Gastroesophageal sphincter (tissue), 4 donors: ENCODE measurements around the gene SLC23A2. TPM values are rescaled to one million over a fixed set of nuclear protein-coding genes. Genes with fewer than 3 reads are reported as not detected.

Experiments
- ATAC-seq: fragments of 150-250 bp; one replicate; pipeline ENCODE4 v1.9.1; 2016; ENCODE audit warnings: mild to moderate bottlenecking, moderate library complexity
- H3K27ac ChIP-seq, 4 donors: fragments of 200-600 bp; sonication (generic) in 3 of 4; 1 replicate in 3 of 4; 2 replicates in 1 of 4; pipeline ENCODE4 v1.5.1; 2016 to 2019
- H3K27me3 ChIP-seq: fragments of 200-600 bp; sonication (generic); one replicate; pipeline ENCODE4 v1.5.1; 2019
- H3K36me3 ChIP-seq, 2 donors: fragments of 200-600 bp; sonication (generic); one replicate each; pipeline ENCODE4 v1.5.1; 2019; ENCODE audit warnings: control low read depth in 1 of 2
- H3K4me1 ChIP-seq, 3 donors: fragments of 200-600 bp; sonication (generic); 1 replicate in 2 of 3; 2 replicates in 1 of 3; pipeline ENCODE4 v1.5.1; 2016 to 2019; ENCODE audit warnings: control low read depth in 2 of 3
- H3K4me3 ChIP-seq, 2 donors: fragments of 200-600 bp; sonication (generic); one replicate each; pipeline ENCODE4 v1.5.1; 2019; ENCODE audit warnings: mild to moderate bottlenecking in 1 of 2, moderate library complexity in 1 of 2
- H3K9me3 ChIP-seq, 3 donors: fragments of 200-600 bp; sonication (generic); one replicate each; pipeline ENCODE4 v1.5.1; 2017 to 2019; ENCODE audit warnings: control low read depth in 2 of 3
- EP300 ChIP-seq: sonication (generic); formaldehyde crosslinking; IDR thresholded peaks from one replicate; pipeline ENCODE4 v1.6.1; 2017; ENCODE audit warnings: antibody characterized with exemption, mild to moderate bottlenecking
- POLR2A ChIP-seq, 2 donors: fragments of 450-650 bp; IDR thresholded peaks; one replicate each; pipeline ENCODE4 v1.6.1; 2017; ENCODE audit warnings: antibody characterized with exemption in 2 of 2, mild to moderate bottlenecking in 2 of 2, moderate library complexity in 1 of 2
- POLR2AphosphoS5 ChIP-seq: sonication (generic); formaldehyde crosslinking; IDR thresholded peaks from one replicate; pipeline ENCODE4 v1.6.1; 2017; ENCODE audit warnings: antibody characterized with exemption
- WGBS, 2 donors: methylation state at CpG; one replicate each; pipeline ENCODE4 v1.1.5; 2018; ENCODE audit warnings: low coverage in 1 of 2; 5-methylcytosine and 5-hydroxymethylcytosine counted together
- total RNA-seq, 4 donors: library from RNA; depleted of rRNA; stranded (reverse); fragments of >200 nt; gene quantifications; one replicate each; pipeline ENCODE4 v1.1.0, GENCODE V29; 2016
- TF ChIP-seq, protein P1 (sequence below), 4 experiments: fragments of 200-600 bp in 2 of 4; fragments of 450-650 bp in 2 of 4; sonication (generic) in 1 of 4; IDR thresholded peaks; one replicate each; pipeline ENCODE4 v1.5.1; 2017 to 2019; ENCODE audit warnings: antibody characterized with exemption in 4 of 4, mild to moderate bottlenecking in 2 of 4, moderate library complexity in 2 of 4

The SLC23A2 gene
- total RNA-seq, 4 donors from 2014 or later: 11.5 to 19.1 (median 15.1) TPM

DNA sequence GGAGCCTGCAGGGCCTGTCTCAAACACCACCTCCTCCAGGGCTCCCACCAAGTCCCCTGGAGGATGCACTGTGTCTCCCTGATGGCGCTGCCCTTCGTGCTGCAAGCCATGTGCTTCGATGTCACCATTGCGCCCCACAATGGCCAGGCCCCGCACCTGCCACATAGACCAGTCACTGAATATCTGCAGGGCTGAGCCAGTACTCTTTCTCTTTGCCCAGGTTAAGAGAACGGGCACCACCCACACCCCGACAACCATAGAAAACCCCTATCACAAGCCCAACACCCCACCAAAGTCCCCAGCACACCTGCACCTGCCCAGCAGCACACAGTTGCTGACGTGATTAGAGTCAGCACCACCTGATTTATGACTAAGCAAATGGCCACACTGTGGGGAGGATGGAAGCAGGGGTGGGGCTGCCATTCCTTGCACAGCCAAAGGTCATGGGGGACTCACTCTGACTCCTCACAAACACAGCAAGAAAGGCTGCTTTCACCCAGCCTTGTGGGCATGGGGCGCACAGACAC, 104.3 kb downstream of the SLC23A2 start:
- WGBS, 2 donors: no CpG with 5 or more reads among the region's 9 CpGs
- no peak for ATAC-seq

DNA sequence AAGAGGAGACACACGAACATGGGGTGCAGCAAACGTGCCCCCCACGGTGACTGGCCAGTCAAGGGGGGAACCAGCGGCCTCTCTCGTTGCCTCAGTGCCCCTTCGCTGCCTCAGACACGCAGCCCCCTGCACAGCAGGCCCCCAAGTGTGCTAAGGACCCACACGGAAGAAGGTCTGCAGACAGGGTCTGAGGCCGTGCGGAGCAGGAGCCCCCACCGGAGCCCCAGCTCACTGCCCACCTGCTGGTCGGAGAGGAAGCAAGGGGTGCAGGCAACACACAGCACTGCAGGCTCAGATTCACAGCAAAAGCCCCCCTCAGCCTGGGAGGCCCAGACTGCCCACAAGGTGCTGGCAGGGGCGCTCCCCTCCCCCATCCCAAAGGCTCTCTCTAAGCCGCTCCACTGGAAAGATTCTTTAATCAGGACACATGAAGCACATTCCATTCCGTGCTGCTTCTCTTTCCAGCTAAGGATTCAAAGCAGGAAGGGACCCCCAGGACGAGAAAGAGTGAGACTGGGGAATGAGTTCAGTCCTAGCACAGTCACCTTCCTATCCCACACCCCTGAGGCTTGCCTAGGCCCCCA, 105.1 kb downstream of the SLC23A2 start:
- peaks cover 0 to 17% (median 11%) of the 10 kb centered on the region in 3 donors for H3K4me1 ChIP-seq
- H3K36me3 ChIP-seq: peaks cover 0 to 40% of the 10 kb centered on the region in 2 donors
- no peak for ATAC-seq
- H3K9me3 ChIP-seq: no peaks in the 10 kb centered on the region
- 71 to 88% methylated on average over 3 of the region's 16 CpGs for WGBS, 2 donors
- TF ChIP-seq EP300: no peak
- H3K27me3 ChIP-seq: no peaks in the 10 kb centered on the region
- H3K4me3 ChIP-seq: no peak overlapping the region
- no peak overlapping the region for H3K27ac ChIP-seq

More for the DNA sequence above, 104.3 kb downstream of the SLC23A2 start:
- TF ChIP-seq EP300 (no peak), POLR2A (IDR thresholded peaks at IDR 0.05) (no peak)
- TF ChIP-seq, protein P1, sequence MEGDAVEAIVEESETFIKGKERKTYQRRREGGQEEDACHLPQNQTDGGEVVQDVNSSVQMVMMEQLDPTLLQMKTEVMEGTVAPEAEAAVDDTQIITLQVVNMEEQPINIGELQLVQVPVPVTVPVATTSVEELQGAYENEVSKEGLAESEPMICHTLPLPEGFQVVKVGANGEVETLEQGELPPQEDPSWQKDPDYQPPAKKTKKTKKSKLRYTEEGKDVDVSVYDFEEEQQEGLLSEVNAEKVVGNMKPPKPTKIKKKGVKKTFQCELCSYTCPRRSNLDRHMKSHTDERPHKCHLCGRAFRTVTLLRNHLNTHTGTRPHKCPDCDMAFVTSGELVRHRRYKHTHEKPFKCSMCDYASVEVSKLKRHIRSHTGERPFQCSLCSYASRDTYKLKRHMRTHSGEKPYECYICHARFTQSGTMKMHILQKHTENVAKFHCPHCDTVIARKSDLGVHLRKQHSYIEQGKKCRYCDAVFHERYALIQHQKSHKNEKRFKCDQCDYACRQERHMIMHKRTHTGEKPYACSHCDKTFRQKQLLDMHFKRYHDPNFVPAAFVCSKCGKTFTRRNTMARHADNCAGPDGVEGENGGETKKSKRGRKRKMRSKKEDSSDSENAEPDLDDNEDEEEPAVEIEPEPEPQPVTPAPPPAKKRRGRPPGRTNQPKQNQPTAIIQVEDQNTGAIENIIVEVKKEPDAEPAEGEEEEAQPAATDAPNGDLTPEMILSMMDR (IDR thresholded peaks at IDR 0.05): no peak
- Histone ChIP-seq H3K4me1 (peaks cover 0 to 17% (median 11%) of the 10 kb centered on the region in 3 donors), H3K9me3 (no peaks in the 10 kb centered on the region), H3K36me3 (peaks cover 0 to 48% of the 10 kb centered on the region in 2 donors), H3K4me3 (no peak overlapping the region), H3K27ac (no peak overlapping the region), H3K27me3 (no peaks in the 10 kb centered on the region)

DNA sequence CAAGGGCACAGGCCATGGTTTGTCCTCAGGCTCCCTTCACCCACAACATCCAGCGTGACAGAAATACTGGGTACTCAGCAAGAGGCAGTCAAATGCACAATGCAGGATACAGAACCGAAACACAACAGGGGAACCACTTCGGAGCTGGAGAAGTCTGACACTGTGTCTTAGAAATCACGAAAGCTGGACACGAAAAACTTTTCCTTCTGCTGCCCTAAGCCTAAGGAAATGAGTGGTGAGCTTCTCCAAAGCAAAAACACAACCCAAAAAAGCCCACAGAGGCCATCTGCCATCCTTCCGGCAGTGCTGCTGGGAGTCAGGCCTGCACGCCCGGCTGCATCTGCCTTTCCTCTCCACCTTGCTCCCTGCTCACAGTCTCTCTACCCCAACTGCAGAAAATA, 106.3 kb downstream of the SLC23A2 start:
- ATAC-seq: no peak
- TF ChIP-seq POLR2A (IDR thresholded peaks at IDR 0.05): no peak
- TF ChIP-seq EP300: no peak
- no peak for TF ChIP-seq POLR2AphosphoS5
- TF ChIP-seq, protein P1 (IDR thresholded peaks at IDR 0.05): no peak
- WGBS, 2 donors: 75 to 86% methylated on average over 2 to 6 of the region's 8 CpGs
- Histone ChIP-seq H3K27ac (no peak overlapping the region), H3K27me3 (no peaks in the 10 kb centered on the region), H3K36me3 (peaks cover 0 to 42% of the 10 kb centered on the region in 2 donors), H3K4me1 (peaks cover 0 to 17% (median 11%) of the 10 kb centered on the region in 3 donors), H3K4me3 (no peak overlapping the region), H3K9me3 (no peaks in the 10 kb centered on the region)

DNA sequence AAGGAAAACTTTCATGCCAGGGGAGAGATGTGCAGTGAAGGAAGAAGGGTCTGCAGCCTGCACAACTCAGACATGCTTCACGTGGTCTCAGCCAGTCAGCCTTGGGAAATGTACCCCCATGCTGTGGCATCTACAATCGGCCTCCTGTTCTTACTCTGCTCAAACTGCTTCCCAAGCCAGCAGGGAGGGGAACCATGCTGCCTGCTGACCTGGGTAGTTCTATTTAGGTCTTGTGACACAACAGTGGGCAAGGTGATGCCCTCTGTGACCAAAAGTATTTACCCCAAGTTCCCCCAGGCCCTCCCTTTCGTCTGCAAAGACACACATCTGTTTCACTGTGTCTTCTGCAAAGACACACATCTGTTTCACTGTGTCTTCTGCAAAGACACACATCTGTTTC, 106.9 kb downstream of the SLC23A2 start:
- no peak for ATAC-seq

DNA sequence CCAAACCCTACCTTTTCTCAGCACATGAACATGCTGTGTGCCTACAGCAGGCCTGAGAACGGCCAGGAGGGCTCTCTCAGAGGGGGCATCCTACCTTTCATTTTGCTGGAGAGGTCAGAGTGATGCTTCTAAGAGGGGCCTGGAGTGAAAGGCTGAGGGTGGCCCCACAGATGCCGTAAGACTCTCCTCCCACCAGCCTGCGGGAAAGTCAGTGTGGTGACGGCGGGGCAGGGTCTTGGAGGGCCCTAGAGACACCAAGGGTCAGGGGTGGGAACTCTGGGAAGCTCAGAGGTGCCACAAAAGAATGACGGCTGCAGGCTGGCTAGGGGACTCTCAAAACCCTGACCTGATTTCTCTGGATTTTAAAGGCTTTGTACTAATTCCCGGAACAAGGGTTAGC, 107.6 kb downstream of the SLC23A2 start:
- ATAC-seq: no peak

More for the DNA sequence above, 106.9 kb downstream of the SLC23A2 start:
- 86 to 100% methylated on average over 1 of the region's 3 CpGs for WGBS, 2 donors
- TF ChIP-seq, protein P1 (IDR thresholded peaks at IDR 0.05): no peak
- TF ChIP-seq POLR2A (IDR thresholded peaks at IDR 0.05) (no peak), EP300 (no peak), POLR2AphosphoS5 (no peak)
- Histone ChIP-seq H3K36me3 (peaks cover 0 to 42% of the 10 kb centered on the region in 2 donors), H3K27ac (no peak overlapping the region), H3K27me3 (no peaks in the 10 kb centered on the region), H3K4me3 (no peak overlapping the region), H3K4me1 (peaks cover 0 to 17% (median 11%) of the 10 kb centered on the region in 3 donors), H3K9me3 (no peaks in the 10 kb centered on the region)

More for the DNA sequence above, 107.6 kb downstream of the SLC23A2 start:
- no peak overlapping the region for H3K4me3 ChIP-seq
- H3K27ac ChIP-seq: no peak overlapping the region
- H3K36me3 ChIP-seq: peaks cover 0 to 42% of the 10 kb centered on the region in 2 donors
- 89% methylated on average over 3 of the region's 7 CpGs; no CpG with 5 or more reads in 1 of the 2 donors for WGBS, 2 donors
- H3K4me1 ChIP-seq: peaks cover 0 to 11% (median 7%) of the 10 kb centered on the region in 3 donors
- no peaks in the 10 kb centered on the region for H3K9me3 ChIP-seq
- no peaks in the 10 kb centered on the region for H3K27me3 ChIP-seq
- no peak for TF ChIP-seq POLR2AphosphoS5
- no peak for TF ChIP-seq EP300
- no peak for TF ChIP-seq POLR2A (IDR thresholded peaks at IDR 0.05)
- TF ChIP-seq, protein P1 (IDR thresholded peaks at IDR 0.05): no peak
